Stimulated activated CD4-positive, alpha-beta T cell treated with anti-CD3 and anti-CD28 coated beads, Interleukin-2, amount 100 ng/mL, for 4 hours (primary cell): Measurements from ENCODE around the gene TPGS2.
"Not testable (repeated sequence)": the region's sequence is repeated elsewhere in the genome, so short reads cannot be mapped to it uniquely, and the experiment has no call there.

Experiments
- DNase-seq: peaks from one replicate; pipeline ENCODE4 v3.0.0-alpha.2; 2020; ENCODE audit warnings: low read depth

TPGS2 gene

DNA sequence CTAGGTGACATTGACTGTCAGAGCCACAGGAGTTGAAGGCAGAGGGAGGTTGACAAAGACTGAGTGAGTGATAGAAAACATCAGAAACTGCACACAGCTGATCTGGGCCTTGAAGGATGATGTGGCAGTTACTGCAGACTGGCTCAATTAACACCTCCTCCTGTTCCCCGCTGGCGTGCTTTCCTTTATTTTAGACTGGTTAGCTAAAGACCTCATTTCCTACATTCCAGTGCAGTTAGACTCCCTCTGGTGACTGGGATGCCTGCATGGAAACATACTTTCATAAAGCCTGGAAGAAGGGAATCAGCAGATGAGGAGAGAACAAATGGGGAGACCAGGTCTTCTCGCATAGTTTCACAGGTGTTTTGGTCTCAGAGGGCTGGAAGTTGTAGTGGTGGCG lies 7.1 kb downstream of the TPGS2 start:
- DNase-seq = no peak

DNA sequence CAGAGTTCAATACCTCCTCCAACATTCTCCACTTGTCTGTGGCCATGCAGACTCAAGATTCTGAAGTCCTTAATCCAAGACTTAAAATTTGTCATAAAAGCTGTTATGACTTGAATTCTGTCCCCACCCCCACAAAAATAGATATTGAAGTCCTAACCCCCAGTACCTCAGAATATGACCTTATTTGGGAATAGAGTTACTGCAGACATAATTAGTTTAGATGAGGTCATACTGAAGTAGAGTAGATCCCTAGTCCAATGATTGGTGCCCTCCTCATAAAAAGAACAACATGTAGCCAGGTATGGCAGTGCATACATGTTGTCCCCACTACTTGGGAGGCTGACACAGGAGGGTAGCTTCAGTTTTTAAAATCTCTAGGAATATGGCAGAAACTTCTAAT lies 9.2 kb downstream of the TPGS2 start:
- DNase-seq = no peak

- no peak for DNase-seq
Observed at GRCh38 chr18:36818652-36819051, 10.2 kb downstream of the TPGS2 start.

DNA sequence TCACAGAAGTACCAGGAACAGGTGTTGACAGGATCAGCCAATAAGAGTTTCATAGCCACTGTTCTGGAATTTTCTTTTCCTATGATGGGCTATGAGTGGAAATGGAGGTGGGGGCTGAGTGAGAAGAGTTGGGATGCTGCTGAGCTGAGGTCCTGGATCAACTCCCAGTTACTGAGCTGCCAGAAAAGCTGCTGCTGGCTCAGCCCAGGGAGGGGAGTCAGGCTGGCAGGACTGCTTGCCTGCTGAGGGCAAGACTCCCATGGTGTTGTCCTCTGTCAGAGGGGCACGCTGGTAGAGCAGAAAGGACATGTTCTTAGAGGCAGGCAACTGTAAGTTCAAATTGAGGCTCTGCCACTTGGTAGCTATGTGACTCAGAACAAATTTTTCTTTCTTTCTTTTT lies 11.8 kb downstream of the TPGS2 start:
- DNase-seq = no peak

- DNase-seq = not testable (repeated sequence)
Observed at GRCh38 chr18:36816096-36816495, 12.7 kb downstream of the TPGS2 start.

DNA sequence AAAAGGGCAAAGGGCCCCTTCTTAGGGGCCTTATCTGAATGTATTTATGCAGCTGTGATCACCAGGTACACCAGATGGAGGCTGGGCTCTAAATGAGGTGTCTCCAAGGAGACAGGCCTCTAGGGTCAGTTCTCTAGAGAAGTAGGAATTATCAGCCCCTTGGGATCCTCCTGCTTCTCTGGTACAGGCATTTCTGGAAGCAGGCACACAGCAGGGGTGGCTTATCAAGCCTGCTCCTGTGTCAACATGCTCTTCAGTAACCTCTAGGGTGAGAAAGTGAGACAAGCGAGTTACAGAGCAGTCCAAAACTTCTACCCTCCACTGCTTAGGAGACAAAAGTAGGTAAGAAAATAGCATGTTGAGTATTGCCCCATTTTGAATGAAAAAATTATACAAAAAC lies 13.8 kb downstream of the TPGS2 start:
- DNase-seq = no peak

DNA sequence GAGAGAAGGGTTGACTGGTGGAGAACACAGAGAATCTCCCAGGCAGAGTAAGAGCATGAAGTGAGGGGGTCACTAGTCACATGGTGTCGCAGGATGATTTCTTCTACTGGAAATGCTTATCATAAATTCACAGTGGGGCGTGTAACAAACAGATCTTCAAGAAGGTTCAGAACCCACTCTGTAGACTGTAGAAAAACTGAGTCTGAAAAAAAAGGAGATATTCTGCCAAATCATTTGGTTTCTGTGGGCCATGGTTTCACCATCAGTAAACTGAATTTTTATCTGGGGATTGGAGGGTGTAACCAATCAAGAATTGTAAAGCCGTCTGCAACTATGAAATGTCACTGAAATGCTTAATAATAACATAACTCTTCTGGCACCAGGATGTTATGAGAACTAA lies 15.0 kb downstream of the TPGS2 start:
- DNase-seq = no peak

DNA sequence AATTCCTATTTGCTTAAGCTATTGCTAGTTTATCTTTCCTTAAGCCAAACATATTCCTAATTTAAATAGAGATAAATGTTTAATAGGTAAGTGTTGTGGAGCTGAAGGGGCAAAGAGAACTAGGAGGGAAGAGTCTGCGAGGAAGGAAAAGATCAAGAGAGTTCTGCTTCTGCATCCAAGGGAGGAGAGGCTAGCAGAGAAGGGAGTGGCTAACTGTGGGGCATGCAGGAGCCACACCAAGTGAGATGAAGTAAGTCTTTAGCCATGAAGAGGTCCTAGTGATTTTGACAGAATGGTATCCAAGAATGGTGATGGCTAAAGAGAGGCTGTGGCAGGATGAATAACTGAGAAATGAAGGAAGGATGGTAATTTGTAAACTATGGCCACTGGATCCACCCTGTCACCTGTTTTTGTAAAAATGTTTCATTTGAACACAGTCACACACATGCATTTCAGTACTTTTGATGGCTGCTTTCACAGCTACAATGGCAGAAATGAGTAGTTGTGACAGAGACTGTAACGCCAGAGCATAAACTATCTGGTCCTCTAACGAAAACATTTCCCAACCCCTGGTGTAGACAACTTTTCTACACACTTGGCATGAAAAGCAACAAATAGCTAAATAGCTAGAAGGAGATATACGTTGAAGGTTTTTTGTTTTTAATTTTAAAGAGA lies 15.6 kb downstream of the TPGS2 start:
- no peak for DNase-seq

DNA sequence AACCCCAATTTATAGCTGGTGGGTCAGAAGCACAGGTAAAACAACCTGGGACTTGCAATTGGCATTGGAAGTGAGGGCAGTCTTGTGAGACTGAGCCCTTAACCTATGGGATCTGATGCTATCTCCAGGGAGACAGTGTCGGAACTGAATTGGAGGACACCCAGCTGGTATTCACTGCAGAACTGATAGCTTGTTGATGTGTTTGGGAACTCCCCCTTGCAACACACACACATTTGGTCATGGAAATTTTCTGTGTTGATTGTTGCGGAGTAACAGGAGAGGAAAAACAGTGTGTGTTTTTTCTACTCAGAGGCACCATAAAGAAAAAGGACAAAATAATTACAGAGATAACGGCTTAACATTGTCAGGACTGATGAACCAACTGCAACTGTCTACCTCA lies 16.1 kb downstream of the TPGS2 start:
- no peak for DNase-seq

- no peak for DNase-seq
Observed at GRCh38 chr18:36811955-36812354, 16.8 kb downstream of the TPGS2 start.

- no peak for DNase-seq
Observed at GRCh38 chr18:36811430-36811829, 17.4 kb downstream of the TPGS2 start.

- DNase-seq = no peak
Observed at GRCh38 chr18:36809590-36810381, 19.0 kb downstream of the TPGS2 start.

- no peak for DNase-seq
Observed at GRCh38 chr18:36808681-36809080, 20.1 kb downstream of the TPGS2 start.

GRCh38 chr18:36805105-36805504 lies 23.7 kb downstream of the TPGS2 start:
- DNase-seq = no peak

GRCh38 chr18:36798738-36799473 lies 29.9 kb downstream of the TPGS2 start:
- no peak for DNase-seq

GRCh38 chr18:36792634-36793283 lies 36.0 kb downstream of the TPGS2 start:
- DNase-seq = no peak

GRCh38 chr18:36786686-36787085 lies 42.1 kb downstream of the TPGS2 start:
- no peak for DNase-seq

GRCh38 chr18:36783792-36784191 lies 45.0 kb downstream of the TPGS2 start:
- DNase-seq = no peak

GRCh38 chr18:36782710-36783109 lies 46.1 kb downstream of the TPGS2 start:
- no peak for DNase-seq

- DNase-seq = no peak
Observed at GRCh38 chr18:36780748-36781147, 48.1 kb downstream of the TPGS2 start.

- no peak for DNase-seq
Observed at GRCh38 chr18:36777566-36777965, 51.2 kb downstream of the TPGS2 start.

- no peak for DNase-seq
Observed at GRCh38 chr18:36776650-36777049, 52.2 kb downstream of the TPGS2 start.

- DNase-seq = no peak
Observed at GRCh38 chr18:36775396-36775795, 53.4 kb downstream of the TPGS2 start.
